GM12864 (cell line): ENCODE data around the gene PANX1.

Experiments used
- DNase-seq: peaks from one replicate; pipeline ENCODE4 v3.0.0-alpha.2; 2011; ENCODE audit warnings: low read depth
- H3K4me3 ChIP-seq: 2 replicates; pipeline ENCODE4 v1.5.1; 2011; ENCODE audit warnings: mild to moderate bottlenecking, low read depth, low read length, control low read depth
- TF ChIP-seq, protein P1 (sequence below): IDR thresholded peaks from 2 replicates; pipeline ENCODE4 v1.5.1; 2011; ENCODE audit warnings: low read depth, mild to moderate bottlenecking, moderate library complexity, low read length, control low read depth, inconsistent platforms; ENCODE audit errors: missing control alignments

The PANX1 gene

DNA sequence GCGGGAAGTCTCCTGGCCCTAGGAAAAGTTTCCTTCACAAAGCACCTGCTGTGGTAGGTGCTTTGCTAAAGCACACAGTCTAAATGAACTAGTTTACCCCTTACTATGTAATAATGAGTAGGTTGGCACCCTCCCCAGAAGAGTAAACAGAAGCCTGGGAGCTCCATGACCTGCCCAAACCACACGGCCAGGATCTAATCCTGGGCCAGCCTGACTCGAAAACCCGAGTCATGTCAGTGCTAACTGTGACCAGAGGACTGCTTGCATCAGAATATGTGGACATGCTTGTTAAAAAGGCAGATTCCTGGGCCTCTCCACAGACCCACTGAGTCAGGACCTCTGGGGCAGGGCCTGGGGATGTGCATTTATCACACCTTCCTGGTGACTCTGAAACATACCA lies 67.7 kb downstream of the PANX1 start:
- TF ChIP-seq, protein P1, sequence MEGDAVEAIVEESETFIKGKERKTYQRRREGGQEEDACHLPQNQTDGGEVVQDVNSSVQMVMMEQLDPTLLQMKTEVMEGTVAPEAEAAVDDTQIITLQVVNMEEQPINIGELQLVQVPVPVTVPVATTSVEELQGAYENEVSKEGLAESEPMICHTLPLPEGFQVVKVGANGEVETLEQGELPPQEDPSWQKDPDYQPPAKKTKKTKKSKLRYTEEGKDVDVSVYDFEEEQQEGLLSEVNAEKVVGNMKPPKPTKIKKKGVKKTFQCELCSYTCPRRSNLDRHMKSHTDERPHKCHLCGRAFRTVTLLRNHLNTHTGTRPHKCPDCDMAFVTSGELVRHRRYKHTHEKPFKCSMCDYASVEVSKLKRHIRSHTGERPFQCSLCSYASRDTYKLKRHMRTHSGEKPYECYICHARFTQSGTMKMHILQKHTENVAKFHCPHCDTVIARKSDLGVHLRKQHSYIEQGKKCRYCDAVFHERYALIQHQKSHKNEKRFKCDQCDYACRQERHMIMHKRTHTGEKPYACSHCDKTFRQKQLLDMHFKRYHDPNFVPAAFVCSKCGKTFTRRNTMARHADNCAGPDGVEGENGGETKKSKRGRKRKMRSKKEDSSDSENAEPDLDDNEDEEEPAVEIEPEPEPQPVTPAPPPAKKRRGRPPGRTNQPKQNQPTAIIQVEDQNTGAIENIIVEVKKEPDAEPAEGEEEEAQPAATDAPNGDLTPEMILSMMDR = no peak
- H3K4me3 ChIP-seq = no peak overlapping the region
- no peak for DNase-seq

DNA sequence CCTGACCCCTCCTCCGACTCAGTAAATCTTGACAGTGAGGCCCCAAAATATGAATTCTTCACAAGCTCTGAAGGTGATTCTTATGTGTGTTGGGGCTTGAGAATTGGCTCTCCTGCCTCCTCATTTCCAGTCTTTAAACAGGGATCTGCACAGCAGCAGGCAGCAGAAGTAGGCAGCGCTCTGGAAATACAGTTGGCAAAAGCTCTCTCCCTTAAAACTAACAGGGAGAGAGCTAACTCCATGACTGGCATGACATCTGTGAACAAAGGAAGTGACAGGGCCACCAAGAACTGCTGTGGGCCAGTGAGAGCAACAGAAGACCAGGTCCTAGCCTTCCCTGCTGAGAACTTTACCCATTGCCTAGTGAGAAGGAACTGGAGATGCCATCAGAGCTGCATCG lies 70.1 kb downstream of the PANX1 start:
- no peak for DNase-seq
- no peak overlapping the region for H3K4me3 ChIP-seq

DNA sequence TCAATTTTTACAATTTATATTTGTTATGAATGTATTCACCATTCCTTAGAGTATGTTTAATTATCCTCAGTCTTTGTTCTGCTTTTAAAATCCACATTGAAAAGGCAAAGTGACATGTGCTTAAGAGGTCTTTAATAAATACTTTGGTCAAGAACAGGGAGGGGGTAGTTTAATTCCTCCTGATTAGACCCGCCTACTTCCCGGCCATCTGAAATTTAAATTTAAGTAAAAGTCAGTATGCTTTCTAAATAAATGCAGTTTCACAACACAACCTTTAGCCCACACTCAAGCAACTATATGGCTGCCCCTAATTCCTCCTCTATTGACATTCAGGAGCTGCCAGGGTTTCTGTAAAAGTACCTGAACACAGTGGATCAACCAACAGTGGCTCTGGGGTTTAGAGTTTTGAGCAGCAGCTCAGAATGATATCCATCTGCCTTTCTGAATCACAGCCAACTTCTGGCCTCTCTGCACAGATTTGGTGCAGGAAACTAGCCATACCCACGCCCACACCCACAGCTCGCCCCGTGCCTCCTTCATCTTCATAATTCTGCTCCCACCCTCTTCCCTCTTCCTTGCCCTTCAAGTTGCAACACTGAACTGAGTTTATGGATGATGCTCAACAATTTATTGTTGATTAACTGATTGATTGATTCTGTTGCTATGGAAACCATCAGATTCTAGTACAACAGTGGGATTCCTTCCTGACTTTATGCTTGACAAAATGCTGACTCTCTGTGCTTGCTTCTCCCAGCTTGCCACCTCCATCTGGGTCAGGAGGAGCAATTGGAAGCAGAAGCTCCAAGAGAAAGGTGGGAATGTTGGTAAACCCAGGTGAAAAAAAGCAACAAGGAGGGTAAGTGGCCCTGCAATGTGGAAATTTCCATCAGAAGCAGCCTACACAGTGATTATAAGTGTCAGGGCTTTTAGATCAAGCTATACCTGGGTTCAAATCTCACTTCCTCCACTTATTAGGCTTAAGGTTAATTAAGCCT lies 70.8 kb downstream of the PANX1 start:
- DNase-seq = no peak
- TF ChIP-seq, protein P1 = no peak
- H3K4me3 ChIP-seq = no peak overlapping the region

More for the DNA sequence above, 70.1 kb downstream of the PANX1 start:
- TF ChIP-seq, protein P1 = no peak

DNA sequence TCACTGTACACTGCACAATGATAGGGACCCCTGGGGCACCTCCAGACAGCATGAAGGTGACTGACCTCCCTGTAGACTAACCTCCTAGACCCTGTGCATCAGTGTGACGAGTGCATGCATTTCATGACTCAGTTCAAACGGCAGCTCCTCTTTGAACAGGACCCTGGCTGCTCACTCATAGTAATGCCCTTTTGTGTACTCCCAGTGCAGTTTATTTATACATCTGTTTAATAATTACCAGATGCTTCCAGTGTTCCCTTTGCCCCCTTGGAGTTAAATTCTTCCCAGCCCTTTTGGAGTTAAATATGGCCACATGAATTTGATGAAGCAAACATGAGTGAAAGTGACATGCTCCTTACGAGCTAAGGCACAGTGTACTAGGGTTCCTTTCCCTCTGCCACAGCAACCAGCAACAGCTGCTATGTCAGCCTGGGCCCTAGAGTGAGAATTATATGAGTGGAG lies 72.4 kb downstream of the PANX1 start:
- TF ChIP-seq, protein P1 = no peak
- no peak for DNase-seq
- H3K4me3 ChIP-seq = no peak overlapping the region

DNA sequence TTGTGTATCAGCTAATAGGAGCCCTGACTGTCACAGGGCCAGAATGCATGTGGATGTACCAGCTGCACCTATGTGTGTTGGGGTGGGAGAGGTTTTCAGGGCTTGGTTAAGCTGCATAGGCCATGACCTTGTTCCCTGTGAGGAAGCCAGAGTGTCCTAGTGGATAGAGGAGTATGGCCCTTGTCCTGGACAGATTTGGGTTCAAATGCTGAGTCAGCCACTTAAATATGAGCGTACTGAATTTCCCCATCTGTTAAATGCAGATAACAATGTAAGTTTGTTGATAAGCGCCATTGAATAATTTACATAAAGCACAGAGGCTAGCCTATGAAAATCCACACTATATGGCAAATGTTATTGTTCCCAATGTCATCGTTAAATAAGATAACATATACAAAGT lies 74.4 kb downstream of the PANX1 start:
- no peak for DNase-seq
- no peak overlapping the region for H3K4me3 ChIP-seq
- TF ChIP-seq, protein P1 = no peak

DNA sequence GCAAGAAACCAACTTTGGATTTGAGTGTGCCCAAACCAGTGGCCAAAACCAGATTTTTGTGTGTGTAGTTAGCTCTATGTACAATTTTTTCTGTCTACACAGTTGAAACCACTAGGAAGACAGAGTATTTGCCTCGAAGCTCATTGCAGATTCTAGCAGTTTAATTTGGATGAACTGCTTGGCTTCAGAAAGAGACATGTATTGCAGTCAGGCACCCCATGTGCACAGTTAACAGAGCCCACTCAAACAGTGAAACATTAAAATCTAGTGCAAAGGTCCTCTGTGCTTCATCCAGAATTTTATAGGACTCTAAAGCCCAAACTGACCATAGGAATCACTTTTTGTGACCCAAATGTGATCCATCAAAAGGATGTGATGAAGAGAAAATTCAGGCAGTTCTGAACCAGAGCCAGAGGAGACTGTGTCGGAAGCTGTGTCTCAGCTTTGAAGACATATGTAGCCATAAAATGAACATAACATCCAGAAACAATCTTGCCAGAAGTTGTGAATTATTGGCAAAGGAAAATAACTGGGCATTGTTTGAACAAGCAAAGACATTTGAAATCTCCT lies 82.7 kb downstream of the PANX1 start:
- TF ChIP-seq, protein P1 = no peak
- H3K4me3 ChIP-seq = no peak overlapping the region
- DNase-seq = no peak
